Cardiac muscle cell (in vitro differentiated cells and primary cell): Measurements from ENCODE around the gene ATG16L1. TPM values are rescaled to one million over a fixed set of nuclear protein-coding genes. Genes with fewer than 3 reads are reported as not detected.

Experiments used
- DNase-seq, 2 donors: peaks; one replicate each; pipeline versions ENCODE4 v3.0.0 to v3.0.0-alpha.2; 2010 to 2017; ENCODE audit warnings: low read depth in 1 of 2, low spot score in 1 of 2
- H3K27ac ChIP-seq: fragments of 200-600 bp; sonication (generic); 2 replicates; pipeline ENCODE4 v1.5.1; 2016
- H3K27me3 ChIP-seq: fragments of 200-600 bp; sonication (generic); 2 replicates; pipeline ENCODE4 v1.6.0; 2016; ENCODE audit warnings: control low read depth
- H3K36me3 ChIP-seq: fragments of 200-600 bp; sonication (generic); 2 replicates; pipeline ENCODE4 v1.5.1; 2016; ENCODE audit warnings: control low read depth
- H3K4me1 ChIP-seq: fragments of 200-600 bp; sonication (generic); 2 replicates; pipeline ENCODE4 v1.8.1; 2017; ENCODE audit warnings: low read depth, mild to moderate bottlenecking, mixed run types
- H3K4me3 ChIP-seq: fragments of 200-600 bp; sonication (generic); 2 replicates; pipeline ENCODE4 v1.5.1; 2016; ENCODE audit warnings: mild to moderate bottlenecking
- H3K9me3 ChIP-seq: fragments of 200-600 bp; sonication (generic); 2 replicates; pipeline ENCODE4 v1.5.1; 2017; ENCODE audit warnings: low read depth, mild to moderate bottlenecking, control low read depth
- CTCF ChIP-seq: IDR thresholded peaks from 2 replicates; pipeline ENCODE4 v1.5.1; 2012; ENCODE audit warnings: low read depth, mild to moderate bottlenecking, low read length
- polyA plus RNA-seq: library from polyadenylated mRNA; unstranded; fragments of >200 nt; fragmentation: Nextera tagmentation; extraction: Ambion mirVana; gene quantifications from 2 replicates; pipeline ENCODE4 v1.2.1, GENCODE V29; 2016
- total RNA-seq: library from RNA; depleted of rRNA; stranded (reverse); fragments of >200 nt; gene quantifications from 2 replicates; pipeline ENCODE4 v1.2.3, GENCODE V29; 2016

ATG16L1 gene
- total and polyA plus RNA-seq, 2 experiments from 2014 or later = 18.5 to 36.1 TPM

DNA sequence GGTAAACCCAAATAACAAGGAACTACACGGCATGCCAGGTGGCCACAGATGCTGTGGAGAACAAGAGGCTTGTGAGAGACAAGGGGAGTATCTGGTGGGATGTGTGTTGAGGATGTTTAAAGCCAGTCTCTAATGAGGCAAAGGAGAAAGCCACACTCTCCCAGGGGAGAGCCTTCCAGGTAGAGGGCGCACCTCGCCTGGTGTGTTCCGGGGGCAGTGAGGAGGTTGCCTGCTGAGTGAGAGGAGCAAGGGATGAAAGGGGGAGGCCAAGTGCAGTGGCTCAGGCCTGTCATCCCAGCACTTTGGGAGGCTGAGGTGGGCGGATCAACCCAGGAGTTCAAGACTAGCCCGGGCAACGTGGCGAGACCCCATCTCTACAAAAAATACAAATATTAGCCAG lies 72.4 kb downstream of the ATG16L1 start:
- no peak overlapping the region for H3K4me3 ChIP-seq
- no peak for TF ChIP-seq CTCF
- no peak for DNase-seq
- H3K27me3 ChIP-seq = no peaks in the 10 kb centered on the region
- H3K27ac ChIP-seq = no peak overlapping the region
- H3K9me3 ChIP-seq = no peaks in the 10 kb centered on the region
- H3K36me3 ChIP-seq = no peaks in the 10 kb centered on the region
- no peaks in the 10 kb centered on the region for H3K4me1 ChIP-seq

DNA sequence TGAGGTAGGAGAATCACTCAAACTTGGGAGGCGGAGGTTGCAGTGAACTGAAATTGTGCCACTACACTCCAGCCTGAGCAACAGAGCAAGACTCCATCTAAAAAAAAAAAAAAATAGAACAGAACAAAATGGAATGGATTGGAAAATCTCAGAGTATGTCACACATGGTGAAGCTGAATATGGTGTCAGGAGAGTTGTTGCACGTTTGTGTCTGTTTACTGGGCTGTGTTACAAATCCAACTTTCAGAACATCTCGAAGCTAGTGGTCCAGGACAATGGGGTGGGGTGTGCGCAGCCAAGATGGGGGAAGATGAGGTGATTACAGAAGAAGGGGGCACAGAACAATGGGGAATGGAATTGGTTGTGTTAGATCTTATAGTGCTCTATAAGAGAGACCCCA lies 73.8 kb downstream of the ATG16L1 start:
- Histone ChIP-seq H3K36me3 (no peaks in the 10 kb centered on the region), H3K9me3 (no peaks in the 10 kb centered on the region), H3K4me1 (peaks cover 10% of the 10 kb centered on the region), H3K27ac (no peak overlapping the region), H3K27me3 (no peaks in the 10 kb centered on the region), H3K4me3 (no peak overlapping the region)
- no peak for TF ChIP-seq CTCF
- no peak for DNase-seq

DNA sequence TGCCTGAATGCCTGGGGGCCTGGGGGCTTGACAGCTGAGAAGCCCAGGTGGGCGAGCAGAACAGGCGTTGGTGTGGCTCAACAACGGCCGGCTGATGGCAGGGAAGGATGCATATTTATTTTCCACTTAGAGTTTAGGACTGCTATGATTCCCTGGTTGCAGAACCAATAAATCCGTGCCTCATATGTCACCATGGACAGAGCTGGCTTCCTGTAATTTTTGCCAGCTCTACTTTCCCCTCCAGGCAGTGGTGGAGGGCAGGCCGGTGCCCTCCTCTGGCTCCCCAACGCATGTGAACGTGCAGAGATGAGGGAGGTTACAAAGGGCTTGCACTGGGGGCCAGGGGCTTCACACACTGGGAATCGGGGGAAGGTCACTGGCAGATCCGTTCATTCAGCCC lies 74.3 kb downstream of the ATG16L1 start:
- H3K27me3 ChIP-seq = no peaks in the 10 kb centered on the region
- H3K4me3 ChIP-seq = no peak overlapping the region
- H3K27ac ChIP-seq = no peak overlapping the region

DNA sequence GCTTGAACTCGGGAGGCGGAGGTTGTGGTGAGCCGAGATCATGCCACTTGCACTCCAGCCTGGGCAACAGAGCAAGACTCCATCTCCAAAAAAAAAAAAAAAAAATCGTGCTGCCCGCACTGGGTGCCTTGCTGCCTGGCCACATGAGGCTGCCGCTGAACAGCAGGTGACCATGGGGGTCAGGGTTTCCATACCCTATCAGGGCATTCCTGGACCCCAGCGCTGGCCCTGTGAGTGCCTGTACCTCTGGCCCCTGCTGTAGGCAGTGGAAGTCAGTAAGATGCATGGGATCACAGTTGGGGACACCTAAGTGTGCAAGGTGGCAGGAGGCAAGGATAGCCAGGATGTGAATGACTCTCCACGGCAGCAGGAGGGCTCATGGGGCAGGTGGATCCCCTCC lies 75.0 kb downstream of the ATG16L1 start:
- Histone ChIP-seq H3K4me3 (no peak overlapping the region), H3K27ac (no peak overlapping the region), H3K27me3 (no peaks in the 10 kb centered on the region), H3K4me1 (peaks cover 10% of the 10 kb centered on the region), H3K36me3 (no peaks in the 10 kb centered on the region), H3K9me3 (no peaks in the 10 kb centered on the region)
- TF ChIP-seq CTCF = no peak
- no peak for DNase-seq

More for the DNA sequence above, 74.3 kb downstream of the ATG16L1 start:
- DNase-seq = no peak
- peaks cover 10% of the 10 kb centered on the region for H3K4me1 ChIP-seq
- TF ChIP-seq CTCF = no peak
- no peaks in the 10 kb centered on the region for H3K36me3 ChIP-seq
- H3K9me3 ChIP-seq = no peaks in the 10 kb centered on the region

GRCh38 chr2:233328922-233329321 lies 77.4 kb downstream of the ATG16L1 start:
- DNase-seq = no peak
- TF ChIP-seq CTCF = no peak
- H3K27ac ChIP-seq = peak overlapping the region; percentile 68
- H3K27me3 ChIP-seq = no peaks in the 10 kb centered on the region
- H3K36me3 ChIP-seq = no peaks in the 10 kb centered on the region
- no peaks in the 10 kb centered on the region for H3K9me3 ChIP-seq
- H3K4me1 ChIP-seq = peaks cover 10% of the 10 kb centered on the region
- H3K4me3 ChIP-seq = no peak overlapping the region
